DND-41 (cell line): Measurements from ENCODE around the gene CDHR3.

Experiments
- ATAC-seq: fragments of 200-7000 bp; cut with Tn5 transposase; 3 replicates; pipeline ENCODE4 v1.9.1; 2021; ENCODE audit warnings: low read depth; ENCODE audit not compliant: insufficient read depth
- DNase-seq: peaks from one replicate; pipeline ENCODE4 v3.0.0-alpha.2; 2020
- H2AFZ ChIP-seq: 2 replicates; pipeline ENCODE4 v1.6.0; 2012; ENCODE audit warnings: low read depth, low read length
- H3K27ac ChIP-seq: 2 replicates; pipeline ENCODE4 v1.5.1; 2012; ENCODE audit warnings: low read length, inconsistent platforms
- H3K27me3 ChIP-seq: fragments of 200-600 bp; sonication (generic); 2 replicates; pipeline ENCODE4 v1.6.0; 2012; ENCODE audit warnings: low read length, mild to moderate bottlenecking, inconsistent platforms; ENCODE audit not compliant: insufficient read depth, poor library complexity
- H3K36me3 ChIP-seq: 2 replicates; pipeline ENCODE4 v1.5.1; 2012; ENCODE audit warnings: low read length, inconsistent platforms; ENCODE audit not compliant: insufficient read depth
- H3K4me1 ChIP-seq: 2 replicates; pipeline ENCODE4 v1.5.1; 2012; ENCODE audit warnings: mild to moderate bottlenecking, low read length; ENCODE audit not compliant: insufficient read depth
- H3K4me2 ChIP-seq: 2 replicates; pipeline ENCODE4 v1.6.0; 2012; ENCODE audit warnings: mild to moderate bottlenecking, moderate library complexity, low read length, inconsistent platforms; ENCODE audit not compliant: insufficient read depth
- H3K4me3 ChIP-seq, 2 experiments: fragments of 200-600 bp in 1 of 2; shearing (Covaris generic) in 1 of 2; 2 replicates each; pipeline ENCODE4 v1.5.1; 2012 to 2016; ENCODE audit warnings: inconsistent platforms in 2 of 2, low read length in 2 of 2, mild to moderate bottlenecking in 2 of 2, low read depth in 1 of 2, moderate library complexity in 1 of 2
- H3K79me2 ChIP-seq: 2 replicates; pipeline ENCODE4 v1.6.0; 2012; ENCODE audit warnings: low read length, inconsistent platforms; ENCODE audit not compliant: insufficient read depth
- H3K9ac ChIP-seq: 2 replicates; pipeline ENCODE4 v1.6.0; 2012; ENCODE audit warnings: low read depth, mild to moderate bottlenecking, inconsistent platforms, low read length, moderate library complexity
- H3K9me3 ChIP-seq: 2 replicates; pipeline ENCODE4 v1.5.1; 2012; ENCODE audit warnings: low read length, moderate library complexity, mild to moderate bottlenecking, inconsistent platforms; ENCODE audit not compliant: insufficient read depth, severe bottlenecking
- H4K20me1 ChIP-seq: 2 replicates; pipeline ENCODE4 v1.6.0; 2012; ENCODE audit warnings: low read length; ENCODE audit not compliant: insufficient read depth
- CTCF ChIP-seq: IDR thresholded peaks from 2 replicates; pipeline ENCODE4 v1.5.1; 2012; ENCODE audit warnings: borderline replicate concordance, low read length, moderate library complexity, mild to moderate bottlenecking; ENCODE audit not compliant: poor library complexity, severe bottlenecking; ENCODE audit errors: extremely low read depth
- EZH2 ChIP-seq: IDR thresholded peaks from 3 replicates; pipeline ENCODE4 v1.6.1; 2012; ENCODE audit warnings: borderline replicate concordance, low read depth, mild to moderate bottlenecking, moderate library complexity, low read length, inconsistent platforms; ENCODE audit not compliant: severe bottlenecking

CDHR3 gene

DNA sequence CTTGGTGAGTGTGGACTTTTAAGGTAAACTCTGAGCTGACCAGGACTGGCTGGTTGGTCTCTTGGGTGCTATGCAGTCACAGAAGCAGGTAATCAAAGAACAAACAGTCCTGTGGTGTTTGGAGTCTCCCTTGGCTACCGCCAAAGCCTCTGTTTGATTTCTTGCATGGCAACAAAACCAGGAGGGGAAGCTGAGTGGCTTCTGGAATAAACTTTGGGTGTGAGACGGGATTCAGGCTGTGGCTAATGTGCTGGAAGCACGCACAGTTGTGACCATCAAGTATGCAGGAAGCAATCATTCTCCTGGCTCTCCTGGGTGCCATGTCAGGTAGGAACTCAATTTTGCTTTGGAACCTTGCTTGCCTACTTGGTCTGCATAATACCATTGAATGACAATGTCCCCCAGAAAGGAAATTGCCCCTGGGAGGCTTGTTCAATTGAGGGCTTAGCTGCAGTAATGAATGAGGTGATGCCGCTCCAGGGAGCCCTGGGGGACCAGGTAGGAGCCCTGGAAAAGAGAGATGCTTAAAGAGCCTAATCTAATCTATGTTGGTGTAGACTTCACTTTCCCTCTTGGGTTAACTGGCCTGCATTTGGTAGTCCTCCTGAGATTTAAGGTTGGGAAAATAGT, at the start of gene CDHR3:
CDHR3 (plus strand) TSS at position 227 of the 630 bp plus-strand sequence; CDS start at position 282, 55 bp downstream.
- no peak within 1 kb of the TSS for H3K27ac ChIP-seq
- DNase-seq, result no peak
- peaks cover 22% of the 10 kb centered on the region for H3K27me3 ChIP-seq
- no peak within 1 kb of the TSS for H2AFZ ChIP-seq
- no peaks in the 10 kb centered on the region for H3K36me3 ChIP-seq
- H3K4me2 ChIP-seq, result no peak within 1 kb of the TSS
- ATAC-seq, result no peak
- H3K4me1 ChIP-seq, result no peaks in the 10 kb centered on the region
- H3K9me3 ChIP-seq, result no peaks in the 10 kb centered on the region
- no peak within 1 kb of the TSS for H3K4me3 ChIP-seq
- no peak for TF ChIP-seq CTCF
- no peak for TF ChIP-seq EZH2
- no peak within 1 kb of the TSS for H3K9ac ChIP-seq
- no peaks in the 10 kb centered on the region for H3K79me2 ChIP-seq
- no peaks in the 10 kb centered on the region for H4K20me1 ChIP-seq

DNA sequence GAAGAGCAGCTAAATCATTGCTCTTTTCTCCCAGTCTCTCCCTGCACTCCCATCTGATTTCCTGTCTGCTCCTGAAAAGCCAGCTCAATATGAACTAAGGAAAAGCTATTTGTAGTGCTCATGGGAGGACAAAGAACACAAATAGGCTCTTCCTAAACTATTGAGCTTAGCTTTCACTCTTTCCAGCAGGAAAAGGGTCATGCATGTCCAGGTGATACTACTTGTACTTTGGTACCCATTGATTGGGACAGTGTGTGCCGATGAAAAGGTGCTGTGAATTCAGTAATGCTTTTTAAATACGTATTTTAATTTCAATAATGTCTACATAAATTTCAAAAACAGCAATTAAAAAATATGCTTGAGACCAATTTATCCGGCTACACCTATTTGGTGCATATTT, 49.1 kb upstream of the CDHR3 start:
- no peak for ATAC-seq

GRCh38 chr7:105916603-105917002, 46.5 kb upstream of the CDHR3 start:
- peaks cover 11% of the 10 kb centered on the region for H3K27me3 ChIP-seq
- no peaks in the 10 kb centered on the region for H4K20me1 ChIP-seq
- H3K36me3 ChIP-seq, result no peaks in the 10 kb centered on the region
- H3K9ac ChIP-seq, result no peak overlapping the region
- H3K79me2 ChIP-seq, result no peaks in the 10 kb centered on the region
- H3K9me3 ChIP-seq, result no peaks in the 10 kb centered on the region
- no peak overlapping the region for H3K4me2 ChIP-seq
- no peaks in the 10 kb centered on the region for H3K4me1 ChIP-seq
- no peak overlapping the region for H3K4me3 ChIP-seq
- DNase-seq (no peak), ATAC-seq (no peak)
- no peak overlapping the region for H3K27ac ChIP-seq
- no peak for TF ChIP-seq CTCF
- no peak for TF ChIP-seq EZH2
- no peak overlapping the region for H2AFZ ChIP-seq

More for the DNA sequence above, 49.1 kb upstream of the CDHR3 start:
- H3K4me3 ChIP-seq, result no peak overlapping the region
- no peak overlapping the region for H3K9ac ChIP-seq
- no peaks in the 10 kb centered on the region for H3K36me3 ChIP-seq
- H3K9me3 ChIP-seq, result no peaks in the 10 kb centered on the region
- H3K27ac ChIP-seq, result no peak overlapping the region
- no peaks in the 10 kb centered on the region for H3K4me1 ChIP-seq
- no peaks in the 10 kb centered on the region for H4K20me1 ChIP-seq
- H2AFZ ChIP-seq, result no peak overlapping the region
- H3K79me2 ChIP-seq, result no peaks in the 10 kb centered on the region
- H3K4me2 ChIP-seq, result no peak overlapping the region
- DNase-seq, result no peak
- peaks cover 11% of the 10 kb centered on the region for H3K27me3 ChIP-seq
- TF ChIP-seq EZH2 (no peak), CTCF (no peak)

- Histone ChIP-seq H3K36me3 (no peaks in the 10 kb centered on the region), H3K4me3 (no peak overlapping the region), H3K27ac (no peak overlapping the region), H3K9me3 (peaks cover 2% of the 10 kb centered on the region), H3K9ac (no peak overlapping the region), H3K4me2 (no peak overlapping the region), H3K79me2 (no peaks in the 10 kb centered on the region), H3K27me3 (peaks cover 11% of the 10 kb centered on the region), H4K20me1 (no peaks in the 10 kb centered on the region), H3K4me1 (no peaks in the 10 kb centered on the region), H2AFZ (no peak overlapping the region)
- DNase-seq (no peak), ATAC-seq (no peak)
- TF ChIP-seq CTCF, result no peak
Measured at GRCh38 chr7:105917659-105918058, 45.4 kb upstream of the CDHR3 start.
